ENCODE results near the gene CCDC92. TPM values are rescaled to one million over a fixed set of nuclear protein-coding genes. Genes with fewer than 3 reads are reported as not detected.

The CCDC92 gene
- total and polyA plus RNA-seq, 2 of the 13 experiments (the other 11 are each of a cell fraction or from before 2014, with no cell fraction given), result 5.4 to 14.7 TPM

DNA sequence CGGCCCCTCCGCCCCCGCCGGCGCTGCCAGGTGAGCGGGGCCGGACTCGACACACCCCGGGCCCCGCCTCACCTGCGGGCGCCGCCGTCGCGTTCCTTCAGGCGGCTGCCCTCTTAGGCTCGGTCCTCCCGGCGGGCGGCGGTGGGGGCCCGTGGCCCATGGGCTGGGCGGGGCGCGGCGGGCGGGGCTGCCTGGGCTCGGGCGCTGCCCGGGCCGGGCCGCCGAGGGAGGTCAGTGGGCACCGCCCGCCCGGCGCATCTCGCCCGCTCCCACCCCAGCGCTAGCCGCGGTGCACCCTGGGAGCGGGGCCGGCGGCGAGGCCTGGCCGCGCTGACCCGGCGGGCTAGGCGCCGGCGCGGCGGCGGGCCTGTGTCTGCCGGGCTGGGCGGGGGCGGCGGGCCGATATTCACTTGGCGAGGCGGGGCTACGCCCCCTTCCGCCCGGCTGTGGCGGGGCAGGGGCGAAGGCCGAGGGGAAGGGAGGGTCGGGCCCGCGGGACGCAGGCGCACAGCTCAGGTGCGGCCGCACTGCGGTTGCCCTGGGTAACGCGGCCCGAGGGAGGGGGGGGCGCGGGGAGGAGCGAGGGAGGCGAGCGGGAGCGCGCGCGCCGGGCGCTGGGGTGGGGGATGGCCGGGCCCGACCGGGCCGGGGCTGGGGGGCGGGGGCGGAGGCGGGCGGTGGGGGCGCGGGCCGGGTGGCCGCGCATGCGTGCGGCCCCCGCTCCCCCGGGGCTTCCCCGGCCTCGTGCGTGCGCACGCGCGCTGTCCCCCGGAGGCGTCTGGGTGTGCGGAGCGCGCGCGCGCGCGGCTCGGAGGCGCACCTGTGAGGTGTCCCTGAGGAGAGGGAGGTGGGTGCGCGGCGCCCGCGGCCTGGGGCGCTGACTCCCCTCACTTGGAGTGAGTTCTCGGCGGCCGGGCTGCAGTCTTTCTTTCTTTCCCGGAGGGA lies at the start of gene CCDC92, which contains the start of gene ZNF664 (continued):
- TF ChIP-seq ARHGAP35 (CRISPR knock-in tag; IDR thresholded peaks at IDR 0.05; ENCODE audit: borderline replicate concordance) (no peak), ZNF749 (CRISPR knock-in tag; IDR thresholded peaks at IDR 0.05; ENCODE audit: borderline replicate concordance) (no peak), ZNF484 (CRISPR knock-in tag; IDR thresholded peaks at IDR 0.05; ENCODE audit: borderline replicate concordance, low read depth) (no peak), CBX2 (IDR thresholded peaks at IDR 0.05; ENCODE audit: low read depth, low read length) (no peak), CBX2 (CRISPR knock-in tag; IDR thresholded peaks at IDR 0.05; ENCODE audit: low read depth) (no peak), RXRB (CRISPR knock-in tag; IDR thresholded peaks at IDR 0.05; ENCODE audit: borderline replicate concordance) (no peak), KAT2B (IDR thresholded peaks at IDR 0.05; ENCODE audit: borderline replicate concordance, low read depth, low read length) (no peak), DMAP1 (CRISPR knock-in tag; IDR thresholded peaks at IDR 0.05) (no peak), KLF12 (CRISPR knock-in tag; IDR thresholded peaks at IDR 0.05; ENCODE audit: borderline replicate concordance) (no peak), ZNF367 (CRISPR knock-in tag; IDR thresholded peaks at IDR 0.05; ENCODE audit: borderline replicate concordance) (no peak), ZNF7 (CRISPR knock-in tag; IDR thresholded peaks at IDR 0.05) (no peak), PCBP1 (IDR thresholded peaks at IDR 0.05; ENCODE audit: borderline replicate concordance, low read depth, low read length) (no peak), ISL2 (CRISPR knock-in tag; IDR thresholded peaks at IDR 0.05) (no peak), ATF7-NPFF (CRISPR knock-in tag; IDR thresholded peaks at IDR 0.05; ENCODE audit: low read depth) (0 out of 2 replicates have a peak, but pooled peaks have one; percentile 34), MYNN (CRISPR knock-in tag; IDR thresholded peaks at IDR 0.05; ENCODE audit: low read depth) (no peak), ZSCAN12 (CRISPR knock-in tag; IDR thresholded peaks at IDR 0.05) (no peak), ZFP1 (CRISPR knock-in tag; IDR thresholded peaks at IDR 0.05) (no peak)
- TF ChIP-seq, protein P1, sequence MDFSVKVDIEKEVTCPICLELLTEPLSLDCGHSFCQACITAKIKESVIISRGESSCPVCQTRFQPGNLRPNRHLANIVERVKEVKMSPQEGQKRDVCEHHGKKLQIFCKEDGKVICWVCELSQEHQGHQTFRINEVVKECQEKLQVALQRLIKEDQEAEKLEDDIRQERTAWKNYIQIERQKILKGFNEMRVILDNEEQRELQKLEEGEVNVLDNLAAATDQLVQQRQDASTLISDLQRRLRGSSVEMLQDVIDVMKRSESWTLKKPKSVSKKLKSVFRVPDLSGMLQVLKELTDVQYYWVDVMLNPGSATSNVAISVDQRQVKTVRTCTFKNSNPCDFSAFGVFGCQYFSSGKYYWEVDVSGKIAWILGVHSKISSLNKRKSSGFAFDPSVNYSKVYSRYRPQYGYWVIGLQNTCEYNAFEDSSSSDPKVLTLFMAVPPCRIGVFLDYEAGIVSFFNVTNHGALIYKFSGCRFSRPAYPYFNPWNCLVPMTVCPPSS (IDR thresholded peaks at IDR 0.05), result no peak
- TF ChIP-seq, protein P2, sequence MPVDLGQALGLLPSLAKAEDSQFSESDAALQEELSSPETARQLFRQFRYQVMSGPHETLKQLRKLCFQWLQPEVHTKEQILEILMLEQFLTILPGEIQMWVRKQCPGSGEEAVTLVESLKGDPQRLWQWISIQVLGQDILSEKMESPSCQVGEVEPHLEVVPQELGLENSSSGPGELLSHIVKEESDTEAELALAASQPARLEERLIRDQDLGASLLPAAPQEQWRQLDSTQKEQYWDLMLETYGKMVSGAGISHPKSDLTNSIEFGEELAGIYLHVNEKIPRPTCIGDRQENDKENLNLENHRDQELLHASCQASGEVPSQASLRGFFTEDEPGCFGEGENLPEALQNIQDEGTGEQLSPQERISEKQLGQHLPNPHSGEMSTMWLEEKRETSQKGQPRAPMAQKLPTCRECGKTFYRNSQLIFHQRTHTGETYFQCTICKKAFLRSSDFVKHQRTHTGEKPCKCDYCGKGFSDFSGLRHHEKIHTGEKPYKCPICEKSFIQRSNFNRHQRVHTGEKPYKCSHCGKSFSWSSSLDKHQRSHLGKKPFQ (CRISPR knock-in tag; IDR thresholded peaks at IDR 0.05; ENCODE audit: insufficient replicate concordance), result no peak
- TF ChIP-seq, protein P3, sequence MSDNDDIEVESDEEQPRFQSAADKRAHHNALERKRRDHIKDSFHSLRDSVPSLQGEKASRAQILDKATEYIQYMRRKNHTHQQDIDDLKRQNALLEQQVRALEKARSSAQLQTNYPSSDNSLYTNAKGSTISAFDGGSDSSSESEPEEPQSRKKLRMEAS (IDR thresholded peaks at IDR 0.05), result peak; percentile 57; the same call in 1 of the 2 replicates
- TF ChIP-seq, protein P4, sequence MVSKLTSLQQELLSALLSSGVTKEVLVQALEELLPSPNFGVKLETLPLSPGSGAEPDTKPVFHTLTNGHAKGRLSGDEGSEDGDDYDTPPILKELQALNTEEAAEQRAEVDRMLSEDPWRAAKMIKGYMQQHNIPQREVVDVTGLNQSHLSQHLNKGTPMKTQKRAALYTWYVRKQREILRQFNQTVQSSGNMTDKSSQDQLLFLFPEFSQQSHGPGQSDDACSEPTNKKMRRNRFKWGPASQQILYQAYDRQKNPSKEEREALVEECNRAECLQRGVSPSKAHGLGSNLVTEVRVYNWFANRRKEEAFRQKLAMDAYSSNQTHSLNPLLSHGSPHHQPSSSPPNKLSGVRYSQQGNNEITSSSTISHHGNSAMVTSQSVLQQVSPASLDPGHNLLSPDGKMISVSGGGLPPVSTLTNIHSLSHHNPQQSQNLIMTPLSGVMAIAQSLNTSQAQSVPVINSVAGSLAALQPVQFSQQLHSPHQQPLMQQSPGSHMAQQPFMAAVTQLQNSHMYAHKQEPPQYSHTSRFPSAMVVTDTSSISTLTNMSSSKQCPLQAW (CRISPR knock-in tag; IDR thresholded peaks at IDR 0.05), result no peak
- TF ChIP-seq, protein P5, sequence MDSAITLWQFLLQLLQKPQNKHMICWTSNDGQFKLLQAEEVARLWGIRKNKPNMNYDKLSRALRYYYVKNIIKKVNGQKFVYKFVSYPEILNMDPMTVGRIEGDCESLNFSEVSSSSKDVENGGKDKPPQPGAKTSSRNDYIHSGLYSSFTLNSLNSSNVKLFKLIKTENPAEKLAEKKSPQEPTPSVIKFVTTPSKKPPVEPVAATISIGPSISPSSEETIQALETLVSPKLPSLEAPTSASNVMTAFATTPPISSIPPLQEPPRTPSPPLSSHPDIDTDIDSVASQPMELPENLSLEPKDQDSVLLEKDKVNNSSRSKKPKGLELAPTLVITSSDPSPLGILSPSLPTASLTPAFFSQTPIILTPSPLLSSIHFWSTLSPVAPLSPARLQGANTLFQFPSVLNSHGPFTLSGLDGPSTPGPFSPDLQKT (CRISPR knock-in tag; IDR thresholded peaks at IDR 0.05; ENCODE audit: borderline replicate concordance), result no peak
- TF ChIP-seq, protein P6, sequence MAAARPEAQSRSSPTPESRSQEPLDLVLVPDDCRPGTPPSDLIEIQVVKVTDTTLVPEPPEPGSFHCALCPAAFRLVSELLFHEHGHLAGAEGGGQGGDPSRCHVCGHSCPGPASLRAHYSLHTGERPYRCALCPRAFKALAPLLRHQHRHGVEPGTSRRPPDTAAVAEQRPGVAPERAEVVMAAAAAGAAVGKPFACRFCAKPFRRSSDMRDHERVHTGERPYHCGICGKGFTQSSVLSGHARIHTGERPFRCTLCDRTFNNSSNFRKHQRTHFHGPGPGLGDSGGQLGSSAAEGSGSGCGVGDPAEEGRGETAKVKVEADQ (CRISPR knock-in tag; IDR thresholded peaks at IDR 0.05; ENCODE audit: borderline replicate concordance), result no peak

Measured in HepG2 (cell line).